Eye (tissue), 1 donor: ENCODE measurements around the gene GYS1.
"Not testable (repeated sequence)": the region's sequence is repeated elsewhere in the genome, so short reads cannot be mapped to it uniquely, and the experiment has no call there.

Experiments
- DNase-seq: peaks from one replicate; pipeline ENCODE4 v3.0.0-alpha.2; 2015

The GYS1 gene

DNA sequence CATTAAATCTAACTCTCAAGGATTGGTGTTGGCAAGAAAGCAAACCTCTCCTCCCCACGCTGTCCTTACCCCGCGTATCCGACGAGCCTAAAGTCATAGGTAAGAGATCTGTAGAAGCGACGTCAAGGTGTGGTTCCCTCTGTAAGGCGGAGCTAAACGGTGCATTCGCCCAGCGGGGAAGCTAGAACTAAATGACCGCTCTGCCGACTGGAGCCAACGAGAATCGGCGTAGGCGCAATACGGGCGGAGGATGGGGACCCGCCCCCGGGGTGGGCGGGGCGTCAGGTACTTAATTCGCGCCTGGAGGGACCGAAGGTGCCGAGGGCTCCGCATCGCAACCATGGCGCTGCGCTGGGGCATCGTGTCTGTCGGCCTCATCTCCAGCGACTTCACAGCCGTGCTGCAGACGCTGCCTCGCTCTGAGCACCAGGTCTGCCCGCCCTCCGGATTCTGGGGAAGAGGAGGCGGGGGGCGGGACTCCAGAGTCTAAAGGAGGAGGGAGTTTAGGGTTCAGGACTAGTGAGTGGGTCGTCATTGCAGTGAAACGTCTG is 59.7 kb downstream of the GYS1 start, which contains the start of gene DHDH:
Gene DHDH, plus strand, starts transcription at position 318 of the 551 bp plus-strand sequence. Its CDS starts 23 bp downstream, at position 341.
- DNase-seq: peak; percentile 89

DNA sequence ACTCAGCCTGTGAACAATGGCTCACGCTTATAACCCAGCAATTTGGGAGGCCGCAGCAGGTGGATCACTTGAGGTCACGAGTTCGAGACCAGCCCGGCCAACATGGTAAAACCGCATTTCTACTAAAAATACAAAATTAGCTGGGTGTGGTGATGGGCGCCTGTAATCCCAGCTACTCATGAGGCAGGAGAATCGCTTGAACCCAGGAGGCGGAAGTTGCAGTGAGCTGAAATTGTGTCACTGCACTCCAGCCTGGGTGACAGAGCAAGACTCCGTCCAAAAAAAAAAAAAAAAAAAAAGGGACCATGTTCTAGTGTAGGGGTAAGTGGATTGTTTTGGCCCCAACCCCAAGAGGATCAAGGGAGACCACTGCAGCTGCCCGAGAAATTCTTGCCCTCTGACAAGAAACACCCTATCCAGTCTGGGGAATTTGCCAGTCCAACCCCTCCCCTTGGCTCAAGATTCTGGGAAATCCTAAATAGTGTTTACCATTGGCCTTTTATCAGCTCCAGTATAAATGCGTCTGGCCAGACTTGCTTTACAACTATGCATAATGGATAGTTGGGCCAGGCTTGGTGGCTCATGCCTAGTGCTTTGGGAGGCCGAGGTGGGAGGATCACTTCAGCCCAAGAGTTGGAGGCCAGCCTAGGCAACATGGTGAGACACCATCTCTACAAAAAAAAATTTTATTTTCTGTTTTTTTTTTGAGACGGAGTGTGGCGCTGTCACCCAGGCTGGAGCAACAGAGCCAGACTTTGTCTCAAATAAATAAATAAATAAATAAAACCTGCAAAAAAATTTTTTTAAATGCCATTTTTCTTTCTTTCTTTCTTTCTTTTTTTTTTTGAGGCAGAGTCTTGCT is 64.7 kb downstream of the GYS1 start:
- no peak for DNase-seq

DNA sequence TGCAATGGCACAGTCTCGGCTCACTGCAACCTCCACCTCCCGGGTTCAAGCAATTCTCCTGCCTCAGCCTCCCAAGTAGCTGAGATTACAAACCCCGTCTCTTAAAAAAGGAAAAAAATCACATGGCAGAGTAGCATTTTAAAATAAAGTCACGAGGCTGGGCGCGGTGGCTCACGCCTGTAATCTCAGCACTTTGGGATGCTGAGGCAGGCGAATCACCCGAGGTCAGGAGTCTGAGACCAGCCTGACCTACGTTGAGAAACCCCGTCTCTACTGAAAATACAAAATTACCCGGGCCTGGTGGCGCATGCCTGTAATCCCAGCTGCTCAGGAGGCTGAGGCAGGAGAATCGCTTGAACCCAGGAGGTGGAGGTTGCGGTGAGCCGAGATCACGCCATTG is 65.4 kb downstream of the GYS1 start:
- not testable (repeated sequence) for DNase-seq

DNA sequence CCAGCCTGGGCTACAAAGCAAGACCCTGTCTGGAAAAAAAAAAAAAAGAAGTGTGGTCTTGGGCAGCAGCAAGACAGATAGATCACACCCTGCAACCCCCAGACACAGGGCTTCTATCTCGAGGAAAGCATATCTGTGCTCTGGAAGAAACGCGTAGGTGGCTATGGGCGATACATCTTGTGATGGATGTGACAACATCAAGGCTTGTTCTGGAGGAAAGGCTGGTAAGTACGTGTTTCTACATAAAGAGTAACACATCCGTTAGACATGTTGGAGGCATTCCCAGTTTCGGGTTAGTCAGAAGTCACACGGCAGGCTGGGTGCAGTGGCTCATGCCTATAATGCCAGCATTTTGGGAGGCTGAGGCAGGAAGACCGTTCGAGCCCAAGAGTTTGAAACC is 66.2 kb downstream of the GYS1 start:
- peak; percentile 18 for DNase-seq

DNA sequence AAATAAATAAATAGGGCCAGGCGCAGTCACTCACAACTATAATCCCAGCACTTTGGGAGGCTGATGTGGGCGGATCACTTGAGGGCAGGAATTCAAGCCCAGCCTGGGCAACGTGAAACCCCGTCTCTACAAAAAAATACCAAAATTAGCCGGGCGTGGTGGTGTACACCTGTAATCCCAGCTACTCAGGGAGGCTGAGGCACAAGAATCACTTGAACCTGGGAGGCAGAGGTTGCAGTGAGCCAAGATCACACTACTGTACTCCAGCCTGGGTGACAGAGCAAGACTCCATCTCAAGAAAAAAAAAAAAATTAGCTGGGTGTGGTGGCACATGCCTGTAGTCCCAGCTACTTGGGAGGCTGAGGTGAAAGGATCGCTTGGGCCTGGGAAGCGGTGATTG is 67.2 kb downstream of the GYS1 start:
- not testable (repeated sequence) for DNase-seq

DNA sequence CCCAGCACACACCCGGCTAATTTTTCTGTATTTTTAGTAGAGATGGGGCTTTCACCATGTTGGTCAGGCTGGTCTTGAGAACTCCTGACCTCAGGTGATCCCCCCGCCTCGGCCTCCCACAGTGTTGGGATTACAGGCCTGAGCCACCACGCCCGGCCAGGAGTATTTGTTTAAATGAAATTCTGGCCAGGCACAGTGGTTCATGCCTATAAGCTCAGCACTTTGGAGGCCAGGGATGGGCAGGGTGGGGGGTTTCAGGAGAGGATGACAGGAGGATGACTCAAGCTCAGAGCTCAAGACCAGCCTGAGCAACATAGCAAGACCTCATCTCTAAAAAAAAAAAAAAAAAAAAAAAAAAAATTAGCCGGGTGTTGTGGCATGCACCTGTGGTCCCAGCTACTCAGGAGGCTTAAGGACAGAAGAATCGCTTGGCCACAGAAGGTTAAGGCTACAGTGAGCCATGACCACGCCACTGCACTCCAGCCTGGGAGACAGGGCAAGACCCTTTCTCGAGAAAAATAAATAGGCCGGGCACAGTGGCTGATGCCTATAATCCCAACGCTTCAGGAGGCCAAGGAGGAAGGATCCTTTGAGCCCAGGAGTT is 67.8 kb downstream of the GYS1 start:
- DNase-seq: no peak

DNA sequence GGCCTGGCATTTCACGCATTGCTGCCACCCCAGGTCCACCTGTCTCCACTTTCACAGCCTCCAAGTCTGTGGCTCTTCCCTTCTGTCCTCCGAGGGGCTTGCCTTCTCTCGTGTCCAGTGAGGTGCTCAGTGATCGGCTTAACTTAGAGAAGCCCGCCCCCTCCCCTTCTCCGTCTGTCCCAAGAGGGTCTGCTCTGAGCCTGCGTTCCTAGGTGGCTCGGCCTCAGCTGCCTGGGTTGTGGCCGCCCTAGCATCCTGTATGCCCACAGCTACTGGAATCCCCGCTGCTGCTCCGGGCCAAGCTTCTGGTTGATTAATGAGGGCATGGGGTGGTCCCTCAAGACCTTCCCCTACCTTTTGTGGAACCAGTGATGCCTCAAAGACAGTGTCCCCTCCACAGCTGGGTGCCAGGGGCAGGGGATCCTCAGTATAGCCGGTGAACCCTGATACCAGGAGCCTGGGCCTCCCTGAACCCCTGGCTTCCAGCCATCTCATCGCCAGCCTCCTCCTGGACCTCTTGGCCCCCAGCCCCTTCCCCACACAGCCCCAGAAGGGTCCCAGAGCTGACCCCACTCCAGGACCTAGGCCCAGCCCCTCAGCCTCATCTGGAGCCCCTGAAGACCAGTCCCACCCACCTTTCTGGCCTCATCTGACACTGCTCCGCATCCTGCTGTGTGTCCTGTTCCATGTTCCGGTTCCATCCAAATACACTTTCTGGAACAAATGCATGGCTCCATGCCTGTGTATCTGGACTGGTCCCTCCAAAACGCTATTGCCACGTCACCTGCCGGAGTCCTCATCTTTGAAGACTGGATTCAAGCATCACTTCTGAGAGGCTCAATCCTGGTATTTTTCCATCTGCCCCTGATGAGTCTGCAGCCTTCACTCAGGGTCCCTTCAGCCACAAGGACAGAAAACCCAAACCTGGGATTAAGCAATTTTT is 70.3 kb downstream of the GYS1 start:
- DNase-seq: no peak

DNA sequence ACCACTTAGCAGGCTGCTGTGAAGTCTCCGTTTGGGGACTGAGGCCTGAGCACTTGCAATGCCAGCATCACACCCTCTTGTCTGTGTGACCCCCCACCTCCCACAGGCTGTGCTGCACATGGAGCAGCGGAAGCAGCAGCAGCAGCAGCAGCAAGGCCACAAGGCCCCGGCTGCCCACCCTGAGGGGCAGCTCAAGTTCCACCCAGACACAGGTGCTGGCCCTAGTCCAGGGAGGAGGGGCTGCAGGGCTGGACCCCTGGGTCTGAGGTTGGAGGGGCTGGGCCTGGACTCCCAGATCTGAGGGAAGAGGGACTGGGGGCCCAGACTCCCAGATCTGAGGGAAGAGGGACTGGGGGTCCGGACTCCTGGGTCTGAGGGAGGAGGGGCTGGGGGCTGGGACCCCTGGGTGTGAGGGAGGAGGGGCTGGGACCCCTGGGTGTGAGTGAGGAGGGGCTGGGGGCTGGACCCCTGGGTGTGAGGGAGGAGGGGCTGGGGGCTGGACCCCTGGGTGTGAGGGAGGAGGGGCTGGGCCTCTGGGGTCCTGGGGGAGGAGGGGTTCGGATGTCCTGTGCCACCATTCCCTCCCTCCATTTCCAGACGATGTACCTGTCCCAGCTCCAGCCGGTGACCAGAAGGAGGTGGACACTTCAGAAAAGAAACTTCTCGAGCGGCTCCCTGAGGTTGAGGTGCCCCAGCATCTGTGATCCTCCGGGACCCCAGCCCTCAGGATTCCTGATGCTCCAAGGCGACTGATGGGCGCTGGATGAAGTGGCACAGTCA is 71.2 kb downstream of the GYS1 start:
- DNase-seq: no peak

DNA sequence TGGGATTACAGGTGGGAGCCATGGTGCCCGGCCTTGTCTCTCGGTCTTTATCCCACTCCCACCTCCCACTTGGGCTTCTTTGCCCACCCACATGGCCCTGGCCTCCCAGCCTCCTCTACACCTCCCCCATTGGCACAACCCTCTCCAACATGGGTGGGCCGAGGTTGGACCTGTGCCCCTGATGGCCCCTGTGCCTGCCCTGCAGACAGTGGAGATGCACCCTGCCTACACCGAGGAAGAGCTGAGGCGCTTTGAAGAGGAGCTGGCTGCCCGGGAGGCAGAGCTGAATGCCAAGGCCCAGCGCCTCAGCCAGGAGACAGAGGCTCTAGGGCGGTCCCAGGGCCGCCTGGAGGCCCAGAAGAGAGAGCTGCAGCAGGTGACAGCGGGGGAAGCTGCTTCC is 72.2 kb downstream of the GYS1 start:
- no peak for DNase-seq

DNA sequence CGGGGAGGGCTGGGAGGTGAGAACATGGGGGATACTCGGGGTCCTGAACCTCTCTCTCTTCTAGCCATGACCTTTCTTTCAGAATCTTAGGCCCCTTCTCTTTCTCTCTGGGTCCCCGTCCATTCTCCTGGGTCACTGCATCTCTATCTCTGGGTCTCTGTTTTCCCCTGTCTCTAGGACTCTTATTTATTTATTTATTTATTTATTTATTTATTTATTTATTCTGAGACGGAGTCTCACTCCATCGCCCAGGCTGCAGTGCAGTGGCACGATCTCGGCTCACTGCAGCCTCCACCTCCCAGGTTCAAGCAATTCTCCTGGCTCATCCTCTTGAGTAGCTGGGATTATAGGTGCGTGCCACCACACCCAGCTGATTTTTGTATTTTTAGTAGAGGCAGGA is 73.8 kb downstream of the GYS1 start:
- not testable (repeated sequence) for DNase-seq

DNA sequence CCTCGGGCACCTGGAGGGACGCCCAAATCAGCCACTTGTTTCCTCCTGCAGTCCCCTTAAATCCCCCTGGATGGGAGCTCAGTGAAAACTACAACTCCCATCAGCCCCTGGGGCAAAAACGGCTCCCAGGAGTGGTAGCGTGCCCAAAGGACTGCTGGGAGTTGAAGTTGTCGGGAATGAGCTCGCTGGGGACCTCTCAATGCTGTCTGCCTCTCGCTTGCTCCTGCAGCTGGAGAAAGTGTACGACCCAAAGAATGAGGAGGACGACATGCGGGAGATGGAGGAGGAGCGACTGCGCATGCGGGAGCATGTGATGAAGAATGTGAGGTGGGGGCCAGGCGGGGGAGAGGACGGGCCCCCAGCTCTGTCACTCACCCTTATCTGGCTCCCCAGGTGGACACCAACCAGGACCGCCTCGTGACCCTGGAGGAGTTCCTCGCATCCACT is 74.3 kb downstream of the GYS1 start:
- peak; percentile 61 for DNase-seq
